Dedifferentiated amniotic fluid mesenchymal stem cell (primary cell): ENCODE data around the gene ARF5.
A peak's percentile ranks its signal among the peaks of the same experiment; 100 is the strongest.
"Not testable (repeated sequence)": the region's sequence is repeated elsewhere in the genome, so short reads cannot be mapped to it uniquely, and the experiment has no call there.

Experiments used
- DNase-seq: peaks from one replicate; pipeline ENCODE4 v3.0.0-alpha.2; 2016; ENCODE audit errors: extremely low spot score

Gene ARF5

DNA sequence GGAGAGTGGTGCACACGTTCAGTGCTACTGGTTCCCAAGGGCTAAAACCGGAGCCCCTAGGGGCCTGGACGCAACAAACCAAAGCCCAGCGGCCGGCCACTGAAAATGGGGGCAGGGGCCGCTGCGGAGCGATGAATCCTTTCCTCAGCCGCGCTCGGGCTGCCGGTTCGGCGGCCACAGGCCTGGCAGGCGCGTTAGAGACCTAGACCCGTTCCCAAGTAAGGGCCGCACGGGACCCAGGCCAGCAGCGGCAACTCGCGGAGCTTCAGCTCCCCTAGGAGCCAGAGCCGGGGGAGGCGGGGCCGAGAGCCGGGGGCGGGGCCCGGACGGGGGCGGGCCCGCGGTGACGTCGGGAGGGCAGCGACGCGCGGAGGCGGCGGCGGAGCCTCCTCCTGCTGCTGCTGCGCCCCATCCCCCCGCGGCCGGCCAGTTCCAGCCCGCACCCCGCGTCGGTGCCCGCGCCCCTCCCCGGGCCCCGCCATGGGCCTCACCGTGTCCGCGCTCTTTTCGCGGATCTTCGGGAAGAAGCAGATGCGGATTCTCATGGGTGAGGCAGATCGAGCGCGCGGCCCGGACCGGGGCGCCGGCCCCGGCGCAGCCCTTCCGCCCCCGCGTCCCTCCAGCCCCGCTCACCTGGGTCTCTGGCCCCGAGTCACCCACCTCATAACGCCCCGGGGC, at the start of gene ARF5:
ARF5 (plus strand) TSS at position 393 of the 678 bp plus-strand sequence; CDS start at position 481, 88 bp downstream.
- peak; percentile 75 for DNase-seq

DNA sequence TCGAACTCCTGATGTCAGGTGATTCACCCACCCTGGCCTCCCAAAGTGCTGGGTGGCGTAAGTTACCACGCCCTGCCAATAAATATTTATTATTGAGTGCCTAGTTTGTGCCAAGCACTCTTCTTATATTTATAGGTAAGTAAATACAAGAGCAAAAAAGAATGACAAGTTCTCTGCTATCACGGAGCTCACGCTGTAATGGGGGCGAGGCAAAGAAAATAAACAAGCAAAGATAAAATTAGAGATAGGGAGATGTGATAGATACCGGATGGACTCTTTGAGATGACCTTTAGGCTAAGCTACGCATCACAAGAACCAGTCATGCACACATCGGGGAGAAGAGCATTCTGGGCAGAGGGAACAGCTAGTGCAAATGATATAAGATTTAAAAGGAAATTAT, 49.1 kb upstream of the ARF5 start:
- DNase-seq = no peak

DNA sequence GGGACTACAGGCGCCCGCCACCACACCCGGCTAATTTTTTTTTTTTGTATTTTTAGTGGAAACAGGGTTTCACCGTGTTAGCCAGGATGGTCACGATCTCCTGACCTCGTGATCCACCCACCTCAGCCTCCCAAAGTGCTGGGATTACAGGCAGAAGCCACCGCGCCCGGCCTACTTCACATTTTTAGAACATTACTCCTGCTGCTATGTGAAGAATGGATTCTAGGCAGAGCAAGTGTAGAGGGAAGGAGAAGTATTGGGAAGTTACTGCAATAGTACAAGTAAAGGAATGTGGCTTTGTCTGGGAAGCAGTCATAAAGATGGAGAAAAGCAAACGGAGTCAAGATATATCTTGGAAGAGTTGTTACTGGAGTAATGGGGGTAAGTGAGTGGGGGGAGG, 47.8 kb upstream of the ARF5 start:
- not testable (repeated sequence) for DNase-seq

DNA sequence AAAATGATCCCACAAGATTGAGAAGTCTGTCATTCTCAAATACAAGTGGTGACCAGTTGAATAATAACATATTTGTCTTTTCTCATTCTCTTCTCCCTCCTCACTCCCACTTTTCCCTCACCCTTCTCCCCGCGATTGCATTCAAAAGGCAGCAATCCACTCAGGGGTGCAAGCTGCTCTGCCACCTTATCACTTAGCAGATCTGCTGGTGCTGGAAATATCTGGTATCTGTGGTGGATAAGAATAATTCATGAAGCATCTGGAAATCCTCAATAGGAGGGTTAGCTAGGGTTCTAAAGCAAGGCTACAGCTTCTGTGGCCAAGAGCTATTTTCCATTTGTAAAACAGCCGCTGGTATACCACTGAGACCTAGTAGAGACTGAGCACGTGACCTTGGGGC, 46.7 kb upstream of the ARF5 start:
- DNase-seq = no peak

DNA sequence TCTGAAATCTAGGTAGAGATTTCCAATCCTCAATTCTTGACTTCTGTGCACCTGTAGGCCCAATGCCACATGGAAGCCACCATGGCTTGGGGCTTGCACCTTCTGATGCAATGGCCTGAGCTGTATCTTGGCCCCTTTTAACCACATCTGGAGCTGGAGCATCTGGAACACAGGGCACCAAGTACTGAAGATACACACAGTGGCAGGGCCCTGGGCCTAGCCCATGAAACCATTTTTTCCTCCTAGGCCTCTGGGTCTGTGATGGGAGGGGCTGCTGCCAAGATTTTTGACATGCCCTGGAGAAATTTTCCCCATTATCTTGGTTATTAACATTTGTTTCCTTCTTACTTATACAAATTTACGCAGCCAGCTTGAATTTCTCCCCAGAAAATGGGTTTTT, 41.9 kb upstream of the ARF5 start:
- DNase-seq = no peak

DNA sequence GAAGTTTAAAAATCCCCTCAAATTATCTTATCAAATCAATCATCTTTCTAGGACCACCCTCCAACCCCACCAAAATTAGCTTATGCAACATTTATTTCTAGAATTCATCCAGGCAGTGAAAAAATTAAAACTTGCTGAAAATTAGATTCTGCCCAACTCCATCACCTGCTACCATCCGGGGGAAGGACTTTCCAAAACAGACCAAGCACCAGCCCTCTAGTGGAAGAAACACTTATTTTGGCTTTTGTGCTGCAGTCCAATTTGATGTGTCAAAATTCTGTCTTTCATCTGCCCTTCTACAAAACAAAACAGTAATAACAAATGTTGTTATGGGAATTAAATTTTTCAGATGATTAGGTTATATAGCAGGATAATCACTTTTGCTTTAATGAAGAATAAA, 38.0 kb upstream of the ARF5 start:
- DNase-seq = no peak

DNA sequence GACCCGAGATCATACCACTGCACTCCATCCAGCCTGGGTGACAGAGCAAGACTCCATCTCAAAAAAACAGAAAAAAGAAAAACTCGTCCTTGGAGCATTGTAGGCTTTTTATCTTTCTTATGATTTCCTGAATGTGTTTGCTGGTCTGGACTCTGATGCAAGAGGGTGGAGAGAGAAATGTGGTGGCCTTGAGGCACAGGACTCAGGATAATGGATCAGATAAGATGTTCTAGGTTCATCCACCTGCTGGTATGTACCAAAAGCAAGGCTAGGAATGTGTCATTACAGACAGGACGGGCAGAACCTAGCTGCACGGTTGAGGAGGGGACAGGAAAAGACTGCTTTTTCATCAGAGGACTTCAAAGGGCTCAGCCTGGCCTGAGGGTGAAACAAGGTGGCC, 36.3 kb upstream of the ARF5 start:
- no peak for DNase-seq

DNA sequence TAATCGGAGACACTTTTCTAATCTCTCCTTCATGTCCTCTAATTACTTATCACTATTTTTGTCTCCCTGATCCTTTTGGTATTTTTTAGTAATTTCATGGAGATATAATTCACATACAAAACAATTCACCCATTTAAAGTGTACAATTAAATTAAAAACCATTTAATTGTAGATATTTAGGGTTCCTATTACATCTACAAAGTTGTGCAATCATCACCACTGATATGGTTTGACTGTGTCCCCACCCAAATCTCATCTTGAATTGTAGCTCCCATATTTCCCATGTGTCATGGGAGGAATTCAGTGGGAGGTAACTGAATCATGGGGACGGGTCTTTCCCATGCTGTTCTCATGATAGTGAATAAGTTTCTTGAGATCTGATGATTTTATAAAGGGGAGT, 31.8 kb upstream of the ARF5 start:
- DNase-seq = no peak

DNA sequence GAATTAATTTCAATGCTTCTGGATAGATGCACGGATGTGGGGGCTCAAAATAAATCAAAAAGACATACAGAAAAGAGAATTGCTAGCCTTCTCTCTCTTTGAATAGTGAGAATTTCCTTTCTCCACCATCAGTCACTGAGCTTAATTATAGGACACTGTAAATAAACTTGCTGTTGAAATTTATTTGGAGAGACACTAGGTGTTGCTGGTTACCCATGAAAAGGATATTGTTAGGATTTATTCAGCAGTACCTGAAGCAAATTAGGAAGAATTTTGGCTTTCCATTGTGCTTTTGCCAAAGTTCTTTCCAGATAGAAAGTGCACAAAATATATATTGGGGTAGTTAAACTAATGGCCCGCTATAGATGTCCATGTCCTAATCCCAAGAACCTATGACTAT, 30.4 kb upstream of the ARF5 start:
- DNase-seq = no peak

DNA sequence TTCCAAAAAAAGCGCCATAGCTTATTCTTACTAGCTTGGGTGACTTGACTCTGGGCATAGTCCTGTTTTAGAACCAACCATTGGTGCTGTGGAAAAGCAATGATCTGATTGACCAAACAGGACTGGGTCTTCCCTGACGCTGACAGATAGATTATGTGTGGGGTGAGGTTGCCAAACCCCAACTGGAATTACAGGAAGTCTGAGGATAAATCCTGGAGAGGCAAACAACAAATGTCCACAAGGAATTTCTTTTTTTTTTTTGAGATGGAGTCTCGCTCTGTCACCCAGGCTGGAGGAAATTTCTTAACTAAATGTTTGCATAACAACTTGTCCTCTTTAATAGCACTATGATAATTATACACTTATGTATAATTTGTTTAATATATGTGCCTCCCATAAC, 22.0 kb upstream of the ARF5 start:
- no peak for DNase-seq

DNA sequence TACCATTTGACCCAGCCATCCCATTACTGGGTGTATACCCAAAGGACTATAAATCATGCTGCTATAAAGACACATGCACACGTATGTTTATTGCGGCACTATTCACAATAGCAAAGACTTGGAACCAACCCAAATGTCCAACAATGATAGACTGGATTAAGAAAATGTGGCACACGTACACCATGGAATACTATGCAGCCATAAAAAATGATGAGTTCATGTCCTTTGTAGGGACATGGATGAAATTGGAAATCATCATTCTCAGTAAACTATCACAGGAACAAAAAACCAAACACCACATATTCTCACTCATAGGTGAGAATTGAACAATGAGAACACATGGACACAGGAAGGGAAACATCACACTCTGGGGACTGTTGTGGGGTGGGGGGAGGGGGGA, 20.2 kb upstream of the ARF5 start:
- DNase-seq = not testable (repeated sequence)

DNA sequence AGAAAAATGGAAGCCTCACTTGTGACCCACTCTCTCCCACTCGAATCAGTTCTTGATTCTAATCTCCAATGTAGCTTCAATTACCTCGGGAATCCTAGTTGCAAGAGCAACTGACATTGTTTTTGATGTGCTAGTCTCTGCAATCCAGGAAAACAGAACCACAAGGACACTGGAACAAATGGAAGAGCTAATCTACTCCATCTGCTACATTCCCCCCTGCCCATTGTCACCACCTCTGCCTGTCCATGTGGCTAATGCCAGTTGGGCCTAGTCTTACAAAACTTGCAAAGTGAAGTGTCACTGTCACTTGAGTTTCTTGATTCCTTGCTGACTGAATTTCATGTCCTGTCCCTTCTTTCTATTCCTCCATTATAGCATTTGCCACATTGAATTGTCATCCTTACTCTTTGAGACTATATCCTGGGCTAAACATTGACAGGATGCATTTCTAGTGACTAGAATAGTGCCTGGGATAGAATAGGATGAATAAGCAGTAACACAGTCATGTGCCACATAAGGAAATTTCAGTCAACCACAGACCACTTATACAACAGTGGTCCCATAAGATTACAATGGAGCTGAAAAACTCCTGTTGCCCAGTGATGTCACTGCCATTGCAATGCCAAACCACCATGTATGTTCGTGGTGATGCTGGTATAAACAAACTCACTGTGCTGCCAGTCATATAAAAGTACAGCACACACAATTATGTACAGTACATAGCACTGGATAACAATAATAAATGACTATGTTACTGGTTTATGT, 16.3 kb upstream of the ARF5 start:
- DNase-seq = no peak

DNA sequence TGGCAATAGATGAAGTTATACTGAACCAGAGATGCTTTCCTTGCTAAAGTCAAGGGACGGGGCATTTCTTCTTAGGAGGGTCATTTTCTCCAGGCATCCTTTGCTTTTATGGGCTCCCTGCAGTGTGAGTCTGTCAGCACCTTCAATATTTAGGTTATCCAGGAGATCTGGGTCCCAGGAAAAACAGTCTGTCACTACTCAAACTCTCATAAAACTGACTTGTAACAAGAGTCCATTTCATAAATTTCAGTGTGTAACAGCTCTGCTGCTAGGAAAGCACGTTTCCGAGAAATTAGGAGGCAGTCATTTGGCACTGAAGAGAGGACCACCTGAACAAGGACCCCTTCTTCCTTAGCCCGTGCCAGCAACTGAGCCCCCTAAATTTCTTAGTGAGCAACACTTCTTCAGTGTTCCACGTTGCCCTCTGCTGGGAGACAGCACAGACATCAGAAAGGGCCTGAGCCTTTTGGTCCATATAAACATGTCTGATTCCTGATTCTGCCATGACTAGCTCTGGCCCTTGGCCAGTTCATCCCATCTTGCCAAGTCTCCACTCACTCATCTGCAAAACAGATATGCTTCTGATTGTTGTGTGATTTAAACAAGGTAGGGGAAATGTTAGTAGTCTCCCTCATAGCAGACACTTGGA, 10.1 kb upstream of the ARF5 start:
- no peak for DNase-seq

DNA sequence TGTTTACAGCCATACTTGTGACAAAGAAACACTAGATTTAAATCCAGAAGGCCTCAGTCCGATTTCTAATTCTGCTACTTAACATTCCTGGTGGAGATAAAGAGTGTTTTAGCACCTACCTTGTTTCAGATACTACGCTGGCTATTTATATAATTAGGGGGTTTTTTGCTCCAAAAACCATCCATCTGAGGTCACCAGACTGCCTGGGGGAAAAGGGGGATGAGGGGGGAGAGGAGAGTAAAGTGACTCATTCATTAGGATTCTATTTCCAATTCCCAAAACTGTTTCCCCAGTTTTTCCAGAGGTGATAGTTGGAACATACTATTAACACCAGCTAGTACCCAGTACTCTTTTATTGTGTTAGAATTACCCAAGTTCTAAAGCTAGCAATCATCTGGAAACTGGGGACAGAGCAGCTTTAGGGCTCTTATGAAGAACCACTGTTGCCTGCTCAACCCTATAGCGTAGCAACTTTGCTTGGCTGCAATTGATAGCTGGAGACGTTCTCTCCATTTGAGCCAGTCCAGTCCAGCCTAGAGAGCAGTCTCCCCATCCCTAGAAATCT, 9.4 kb upstream of the ARF5 start:
- no peak for DNase-seq

DNA sequence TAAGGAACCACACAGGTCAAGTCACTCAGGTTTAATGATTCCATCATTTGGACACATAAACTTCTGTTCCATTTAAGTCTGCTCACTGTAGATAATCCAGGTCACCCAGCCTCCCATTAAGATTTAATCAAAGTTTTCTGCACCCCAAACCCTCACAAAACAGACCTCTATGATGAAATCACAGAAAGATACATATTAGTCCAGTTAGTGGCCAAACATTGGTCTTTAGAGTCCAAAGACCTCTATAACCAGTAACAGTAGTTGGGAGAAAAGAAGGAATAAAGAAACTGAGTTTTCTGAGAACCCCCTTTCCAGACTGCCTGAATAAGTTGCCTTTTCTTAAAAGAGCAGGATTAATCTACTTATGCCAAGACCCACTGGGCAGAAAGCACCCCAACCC, 7.6 kb upstream of the ARF5 start:
- DNase-seq = no peak

DNA sequence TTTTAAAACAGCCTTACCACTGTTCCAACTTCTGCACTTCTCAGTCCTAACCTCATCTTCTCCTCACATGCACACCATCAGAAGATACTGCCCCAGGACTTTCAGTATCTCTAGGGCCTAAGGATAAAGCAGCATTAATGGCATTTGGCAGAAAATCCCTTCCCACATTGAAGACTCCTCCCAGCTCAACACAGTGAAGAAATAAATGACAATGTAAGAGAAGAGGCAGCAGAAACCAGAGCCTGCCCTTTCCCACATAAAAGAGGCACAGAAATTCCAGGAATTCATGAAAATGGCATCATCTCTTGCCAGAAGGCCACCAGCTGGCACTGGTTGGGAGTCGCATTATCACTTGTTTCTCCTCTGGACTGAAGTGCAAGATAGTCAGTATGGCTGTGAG, 6.5 kb upstream of the ARF5 start:
- DNase-seq = no peak

DNA sequence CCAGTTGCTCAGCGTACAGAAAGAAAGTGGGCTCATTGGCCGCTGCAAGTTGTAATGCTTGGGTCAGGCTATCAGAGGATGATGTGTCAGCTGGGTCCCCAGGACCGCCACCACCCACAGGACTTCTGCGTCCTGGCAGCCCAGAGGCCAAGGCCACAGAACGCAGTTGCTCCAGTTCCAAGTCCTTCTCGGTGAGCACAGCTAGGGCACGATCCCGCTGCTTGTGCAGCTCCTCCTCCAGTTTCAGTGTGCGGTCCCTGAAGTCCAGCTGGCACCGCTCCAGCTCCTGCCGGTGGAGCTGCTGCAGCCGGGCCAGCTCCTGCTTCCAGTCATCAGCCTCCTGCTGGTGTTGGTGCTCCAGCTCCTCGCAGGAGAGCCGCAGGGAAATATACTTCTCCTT, 5.8 kb upstream of the ARF5 start:
- no peak for DNase-seq

DNA sequence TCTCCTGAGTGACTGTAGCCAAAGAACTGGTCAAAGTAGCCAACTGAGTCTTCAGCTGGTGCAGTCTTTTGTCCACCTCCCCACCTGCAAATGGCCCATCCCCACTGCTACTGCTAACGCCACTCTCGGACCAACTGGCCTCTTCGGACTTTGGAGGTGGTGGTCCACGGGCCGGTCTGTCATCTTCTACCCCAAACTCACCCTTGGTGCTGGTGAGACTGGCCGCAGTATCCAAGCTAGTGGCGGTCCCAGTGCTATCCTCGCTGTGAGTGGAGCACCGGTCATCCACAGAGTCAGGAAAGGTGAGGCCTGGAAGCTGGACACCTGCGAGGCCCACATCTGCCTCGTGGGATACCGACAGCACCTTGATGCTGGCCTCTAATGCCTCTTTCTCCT, 3.6 kb upstream of the ARF5 start:
- DNase-seq = no peak

DNA sequence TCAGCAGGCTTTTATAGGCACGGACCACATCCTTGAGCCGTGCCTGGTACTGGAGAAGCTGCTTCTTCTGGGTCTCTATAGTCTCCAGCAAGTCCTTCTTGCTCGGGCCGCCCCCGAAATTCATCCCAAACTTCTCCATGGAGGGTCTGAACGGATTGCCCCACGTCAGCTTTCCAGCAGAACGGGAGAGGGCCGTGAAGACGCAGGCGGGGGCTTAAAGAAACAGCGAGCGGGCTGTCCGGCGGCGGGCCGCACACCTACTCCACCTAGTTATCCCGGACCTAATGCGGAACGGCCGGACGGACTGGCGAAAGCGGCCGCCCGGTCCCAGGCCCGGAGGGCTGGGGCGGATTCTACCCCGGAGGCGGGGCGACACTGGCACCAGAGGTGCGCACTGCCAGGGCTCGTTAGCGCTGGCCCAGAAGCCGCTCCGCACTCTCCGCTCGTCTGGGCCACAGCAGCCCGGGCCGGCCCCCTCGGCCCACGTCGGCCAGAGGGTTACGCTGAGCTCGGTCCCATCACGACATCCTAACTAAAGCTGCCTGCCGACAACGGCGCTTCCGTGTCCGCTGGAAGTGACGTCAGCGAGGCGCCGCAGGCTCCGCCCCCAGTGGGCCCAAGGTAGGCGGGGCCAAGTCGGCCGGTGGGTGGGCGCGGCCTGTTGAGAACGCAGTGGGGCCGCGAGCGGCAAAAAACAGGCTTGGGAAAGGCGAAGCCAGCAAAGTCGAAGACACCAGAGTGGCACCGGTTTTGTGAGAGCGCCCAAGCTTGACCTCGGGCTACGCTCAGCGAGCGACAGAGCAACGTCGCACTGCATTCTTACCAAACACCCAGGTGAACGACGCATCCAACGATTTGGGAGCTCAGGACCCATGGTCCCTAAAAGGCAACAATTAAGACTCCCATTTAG, 2.9 kb upstream of the ARF5 start, which contains the start of gene GCC1:
GCC1 (minus strand) TSS at position 553 of the 910 bp plus-strand sequence; CDS start at position 139, 414 bp downstream.
- peak; percentile 88 for DNase-seq

DNA sequence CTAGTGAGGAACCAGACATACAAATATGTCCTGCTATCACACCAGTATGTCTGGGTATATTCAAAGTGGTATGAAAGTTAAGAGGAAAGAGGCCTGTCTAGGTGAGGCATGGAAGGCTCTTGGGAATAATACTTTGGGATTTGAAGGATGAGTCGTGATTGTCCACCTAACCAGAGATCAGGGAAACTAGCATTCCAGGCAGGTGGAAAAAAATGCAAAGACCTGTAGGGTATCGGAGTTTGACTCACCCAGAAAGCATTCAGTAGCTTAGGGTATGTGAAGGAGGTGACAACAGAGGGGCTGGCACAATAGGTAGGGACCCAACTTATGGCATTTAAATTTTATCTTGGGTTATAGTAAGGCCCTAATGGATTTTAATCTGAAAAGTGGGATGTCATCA, 1.9 kb upstream of the ARF5 start:
- DNase-seq = no peak

DNA sequence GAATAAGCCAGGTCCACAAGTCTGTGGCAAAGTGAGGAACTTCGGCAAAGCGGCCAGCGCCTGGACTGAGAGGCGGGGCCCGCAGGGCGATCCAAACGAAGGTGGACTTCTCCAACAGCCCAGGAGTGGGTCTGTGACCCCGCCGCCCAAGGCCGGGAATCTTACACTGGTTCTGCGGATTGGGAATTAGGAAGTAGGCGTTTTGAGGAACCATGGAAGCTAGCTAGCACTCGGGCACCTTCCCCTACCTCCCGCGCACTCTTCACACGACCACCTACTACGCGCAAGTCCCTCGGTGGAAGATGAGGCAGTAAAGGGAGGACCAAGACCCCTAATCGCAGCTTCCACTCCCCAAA, 570 bp upstream of the ARF5 start:
- no peak for DNase-seq
